GM20000 (cell line): Measurements from ENCODE around the gene CYP2W1.
A peak's percentile ranks its signal among the peaks of the same experiment; 100 is the strongest.

ENCODE experiments used
- DNase-seq: peaks from one replicate; pipeline ENCODE4 v3.0.0; 2012; ENCODE audit warnings: low spot score
- TF ChIP-seq, protein P1 (sequence below): IDR thresholded peaks from 2 replicates; pipeline ENCODE4 v1.5.1; 2012; ENCODE audit warnings: mild to moderate bottlenecking, control low read depth; ENCODE audit errors: extremely low read depth, missing control alignments

The CYP2W1 gene

GRCh38 chr7:1022356-1022755 is 39.4 kb downstream of the CYP2W1 start:
- TF ChIP-seq, protein P1, sequence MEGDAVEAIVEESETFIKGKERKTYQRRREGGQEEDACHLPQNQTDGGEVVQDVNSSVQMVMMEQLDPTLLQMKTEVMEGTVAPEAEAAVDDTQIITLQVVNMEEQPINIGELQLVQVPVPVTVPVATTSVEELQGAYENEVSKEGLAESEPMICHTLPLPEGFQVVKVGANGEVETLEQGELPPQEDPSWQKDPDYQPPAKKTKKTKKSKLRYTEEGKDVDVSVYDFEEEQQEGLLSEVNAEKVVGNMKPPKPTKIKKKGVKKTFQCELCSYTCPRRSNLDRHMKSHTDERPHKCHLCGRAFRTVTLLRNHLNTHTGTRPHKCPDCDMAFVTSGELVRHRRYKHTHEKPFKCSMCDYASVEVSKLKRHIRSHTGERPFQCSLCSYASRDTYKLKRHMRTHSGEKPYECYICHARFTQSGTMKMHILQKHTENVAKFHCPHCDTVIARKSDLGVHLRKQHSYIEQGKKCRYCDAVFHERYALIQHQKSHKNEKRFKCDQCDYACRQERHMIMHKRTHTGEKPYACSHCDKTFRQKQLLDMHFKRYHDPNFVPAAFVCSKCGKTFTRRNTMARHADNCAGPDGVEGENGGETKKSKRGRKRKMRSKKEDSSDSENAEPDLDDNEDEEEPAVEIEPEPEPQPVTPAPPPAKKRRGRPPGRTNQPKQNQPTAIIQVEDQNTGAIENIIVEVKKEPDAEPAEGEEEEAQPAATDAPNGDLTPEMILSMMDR = no peak
- DNase-seq = no peak

- peak; percentile 68 for DNase-seq
Observed at GRCh38 chr7:1022801-1023465, 40.0 kb downstream of the CYP2W1 start.

DNA sequence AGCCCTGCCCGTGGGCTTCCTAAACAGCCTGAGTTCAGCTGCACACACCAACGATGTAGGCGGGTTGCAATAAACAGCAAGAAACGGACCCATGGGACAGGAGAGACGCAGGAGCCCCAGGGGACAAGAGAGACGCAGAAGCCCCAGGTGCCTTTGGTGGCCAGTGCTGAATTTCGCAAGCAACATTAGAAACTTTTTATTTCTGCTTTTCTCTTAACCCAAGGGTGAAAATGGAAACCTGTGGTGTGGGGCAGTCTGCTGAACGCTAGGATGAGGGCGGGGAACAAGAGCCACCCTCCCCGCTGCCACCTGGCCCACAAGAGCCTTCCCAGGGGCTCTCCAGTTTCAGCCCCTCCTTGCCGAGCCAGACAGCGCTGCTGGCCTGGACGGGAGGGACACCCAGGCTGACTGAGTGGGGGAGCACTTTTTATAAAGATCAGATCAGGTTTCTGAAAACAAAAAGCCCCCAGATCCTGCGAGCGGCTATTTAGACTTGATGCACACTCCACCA is 41.4 kb downstream of the CYP2W1 start:
- DNase-seq = peak; percentile 93
- TF ChIP-seq, protein P1 = no peak

More at GRCh38 chr7:1022801-1023465, 40.0 kb downstream of the CYP2W1 start:
- TF ChIP-seq, protein P1 = no peak

GRCh38 chr7:1024876-1025742 is 42.1 kb downstream of the CYP2W1 start:
- TF ChIP-seq, protein P1 = no peak
- DNase-seq = no peak

DNA sequence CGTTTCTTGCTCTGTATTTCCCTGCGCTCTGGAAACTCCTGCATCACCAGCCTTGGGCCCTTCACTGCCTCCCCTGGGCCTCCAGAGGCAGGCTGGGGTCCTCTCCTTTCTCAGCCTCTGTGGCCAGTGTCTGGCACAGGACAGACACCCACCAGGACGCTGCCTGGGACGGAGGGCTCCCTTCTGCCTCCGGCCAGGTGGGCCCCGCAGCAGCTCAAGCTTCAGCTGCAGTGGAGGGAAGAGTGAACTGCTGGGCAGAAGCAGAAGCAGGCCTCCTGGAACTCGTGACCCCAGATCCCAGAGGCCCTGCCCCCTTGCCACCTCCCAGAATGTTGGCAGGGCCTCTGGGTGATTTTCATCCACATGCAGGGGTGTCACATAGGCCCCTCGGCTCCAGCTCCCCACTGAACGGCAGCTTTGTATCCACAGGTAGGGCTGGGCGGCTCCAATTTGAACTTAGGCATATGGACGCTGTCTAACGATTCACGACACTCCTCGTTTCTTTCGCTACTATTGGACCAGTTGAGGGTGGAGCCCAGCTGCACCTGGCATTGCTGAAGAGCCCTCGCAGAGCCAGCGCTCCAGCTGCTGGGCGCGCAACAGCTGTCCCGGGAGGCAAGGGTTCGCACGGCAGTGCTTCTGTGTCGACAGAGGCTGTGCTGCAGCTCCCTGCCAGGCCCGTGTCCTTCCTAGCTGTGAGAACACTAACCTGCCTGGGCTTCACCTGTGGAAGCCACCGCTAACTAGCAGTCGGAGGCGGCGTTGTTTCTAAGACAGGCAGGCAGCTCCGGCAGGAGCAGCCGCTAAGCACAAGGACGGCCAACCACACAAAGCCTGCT is 43.0 kb downstream of the CYP2W1 start:
- no peak for DNase-seq
- TF ChIP-seq, protein P1 = no peak

GRCh38 chr7:1026721-1027161 is 43.8 kb downstream of the CYP2W1 start:
- TF ChIP-seq, protein P1 = no peak
- DNase-seq = no peak
